Umbilical cord (tissue), 2 donors: ENCODE data around the gene CCNE1. TPM values are rescaled to one million over a fixed set of nuclear protein-coding genes. Genes with fewer than 3 reads are reported as not detected.

Experiments used
- DNase-seq: peaks from one replicate; pipeline ENCODE4 v3.0.0-alpha.2; 2015; ENCODE audit warnings: low spot score
- total RNA-seq: library from RNA; depleted of rRNA; stranded (reverse); fragments of >200 nt; gene quantifications from one replicate; pipeline ENCODE4 v1.2.3, GENCODE V29; 2014; ENCODE audit warnings: low replicate concordance; ENCODE audit not compliant: insufficient read depth

Gene CCNE1
- total RNA-seq, 1 donor from 2014 or later, result 2.6 TPM

GRCh38 chr19:29844891-29845573 is 33.2 kb downstream of the CCNE1 start:
- peak; percentile 97 for DNase-seq

GRCh38 chr19:29845574-29846176 is 33.9 kb downstream of the CCNE1 start:
- DNase-seq, result peak; percentile 84

GRCh38 chr19:29849208-29849607 is 37.4 kb downstream of the CCNE1 start:
- no peak for DNase-seq

- no peak for DNase-seq
Observed at GRCh38 chr19:29850482-29850881, 38.7 kb downstream of the CCNE1 start.

GRCh38 chr19:29851769-29852521 is 40.2 kb downstream of the CCNE1 start:
- no peak for DNase-seq

- no peak for DNase-seq
Observed at GRCh38 chr19:29854033-29854432, 42.2 kb downstream of the CCNE1 start.

GRCh38 chr19:29855087-29855486 is 43.3 kb downstream of the CCNE1 start:
- DNase-seq, result no peak

GRCh38 chr19:29855741-29856500 is 44.1 kb downstream of the CCNE1 start:
- peak; percentile 25 for DNase-seq

- no peak for DNase-seq
Observed at GRCh38 chr19:29858000-29858596, 46.3 kb downstream of the CCNE1 start.

- no peak for DNase-seq
Observed at GRCh38 chr19:29858621-29859020, 46.8 kb downstream of the CCNE1 start.

GRCh38 chr19:29860492-29860891 is 48.7 kb downstream of the CCNE1 start:
- no peak for DNase-seq

- no peak for DNase-seq
Observed at GRCh38 chr19:29861574-29861973, 49.8 kb downstream of the CCNE1 start.

- no peak for DNase-seq
Observed at GRCh38 chr19:29866011-29866410, 54.2 kb downstream of the CCNE1 start.

- no peak for DNase-seq
Observed at GRCh38 chr19:29867984-29868383, 56.2 kb downstream of the CCNE1 start.

GRCh38 chr19:29871143-29871542 is 59.4 kb downstream of the CCNE1 start:
- DNase-seq, result no peak

- DNase-seq, result peak; percentile 28
Observed at GRCh38 chr19:29872224-29872731, 60.5 kb downstream of the CCNE1 start.

- DNase-seq, result peak; percentile 33
Observed at GRCh38 chr19:29873024-29873800, 61.4 kb downstream of the CCNE1 start.
